A673 (cell line): ENCODE measurements around the gene TEX26. TPM values are rescaled to one million over a fixed set of nuclear protein-coding genes. Genes with fewer than 3 reads are reported as not detected.

ENCODE experiments used
- BruUV-seq: library from RNA; stranded (reverse); fragments of 400-500 nt; replicated peaks from 2 replicates; lab custom pipeline; 2021; lab: Mats Ljungman, UMichigan
- CTCF ChIA-PET: fragments of 300-600 bp; sonication (Branson Sonifier 250); formaldehyde crosslinking; loops from one replicate; lab custom pipeline; 2022; ENCODE audit warnings: antibody characterized with exemption; lab: Charles Lee
- POLR2A ChIA-PET: fragments of 300-600 bp; sonication (Branson Sonifier 250); formaldehyde crosslinking; loops from one replicate; lab custom pipeline; 2022; ENCODE audit warnings: antibody characterized with exemption; ENCODE audit not compliant: low non-redundant PET; lab: Charles Lee
- DNase-seq: peaks from one replicate; pipeline ENCODE4 v3.0.0-alpha.2; 2015; ENCODE audit warnings: low spot score
- H3K27ac ChIP-seq: fragments of 200-600 bp; sonication (generic); 2 replicates; pipeline ENCODE4 v1.5.1; 2016; ENCODE audit warnings: mixed run types, low read depth, mild to moderate bottlenecking, mixed read lengths, antibody characterized with exemption, low read length; ENCODE audit not compliant: poor library complexity, severe bottlenecking
- H3K27me3 ChIP-seq: fragments of 200-600 bp; sonication (generic); replicated peaks from 2 replicates; pipeline ENCODE4 v1.6.1; 2017; ENCODE audit warnings: mixed run types, low read depth, mild to moderate bottlenecking, mixed read lengths, antibody characterized with exemption, low read length; ENCODE audit not compliant: insufficient read depth, poor library complexity
- H3K36me3 ChIP-seq: fragments of 200-600 bp; sonication (generic); 2 replicates; pipeline ENCODE4 v1.6.1; 2016; ENCODE audit warnings: mixed run types, mild to moderate bottlenecking, mixed read lengths, antibody characterized with exemption, low read length; ENCODE audit not compliant: insufficient read depth, poor library complexity, severe bottlenecking
- H3K4me1 ChIP-seq: fragments of 200-600 bp; sonication (generic); 2 replicates; pipeline ENCODE4 v1.6.1; 2017; ENCODE audit warnings: mixed run types, mild to moderate bottlenecking, mixed read lengths, antibody characterized with exemption, low read length; ENCODE audit not compliant: insufficient read depth, poor library complexity, severe bottlenecking
- H3K4me3 ChIP-seq: fragments of 200-600 bp; sonication (generic); 2 replicates; pipeline ENCODE4 v1.5.1; 2016; ENCODE audit warnings: low read depth, mixed run types, mild to moderate bottlenecking, mixed read lengths, low read length; ENCODE audit not compliant: poor library complexity, severe bottlenecking
- H3K9me3 ChIP-seq: fragments of 200-600 bp; sonication (generic); 2 replicates; pipeline ENCODE4 v1.6.1; 2016; ENCODE audit warnings: mixed run types, low read depth, mild to moderate bottlenecking, mixed read lengths, antibody characterized with exemption, low read length; ENCODE audit not compliant: poor library complexity, severe bottlenecking
- CTCF ChIP-seq: fragments of 300-800, 200-600 bp; sonication (generic); conservative IDR thresholded peaks from 2 replicates; pipeline ENCODE4 v1.5.1; 2017; ENCODE audit warnings: low read depth, mild to moderate bottlenecking, antibody characterized with exemption, low read length, moderate library complexity, mixed read lengths
- EZH2 ChIP-seq: fragments of 200-600 bp; sonication (generic); IDR thresholded peaks from 2 replicates; pipeline ENCODE4 v1.6.1; 2017; ENCODE audit warnings: borderline replicate concordance, low read depth, mild to moderate bottlenecking, mixed read lengths, antibody characterized with exemption, low read length; ENCODE audit not compliant: poor library complexity, severe bottlenecking
- intact Hi-C: fragments of 100-400 bp; cut with micrococcal nuclease; formaldehyde crosslinking; loops from one replicate; pipeline ENCODE4 v1.10.0; 2022; ENCODE audit not compliant: unreplicated experiment
- total RNA-seq: library from RNA; stranded (reverse); gene quantifications from 2 replicates; pipeline ENCODE4 v1.2.3, GENCODE V29; 2021

TEX26 gene
- total RNA-seq, 1 experiment from 2014 or later = not detected

- ChIA-PET CTCF (no interaction called here), POLR2A (no interaction called here)
- BruUV-seq = no TSS peak
- no peaks in the 10 kb centered on the region for H3K9me3 ChIP-seq
- intact Hi-C loops = no loop called here
- DNase-seq = no peak
- H3K27ac ChIP-seq = no peak overlapping the region
- TF ChIP-seq EZH2 (no peak), CTCF (no peak)
- no peak overlapping the region for H3K4me3 ChIP-seq
- H3K36me3 ChIP-seq = no peaks in the 10 kb centered on the region
- H3K4me1 ChIP-seq = no peaks in the 10 kb centered on the region
- no peaks in the 10 kb centered on the region for H3K27me3 ChIP-seq
Observed at GRCh38 chr13:30974350-30974749, 41.9 kb downstream of the TEX26 start.

- no peak overlapping the region for H3K27ac ChIP-seq
- TF ChIP-seq EZH2 (no peak), CTCF (no peak)
- no peaks in the 10 kb centered on the region for H3K9me3 ChIP-seq
- POLR2A ChIA-PET = no interaction called here
- DNase-seq = no peak
- CTCF ChIA-PET = no interaction called here
- no TSS peak for BruUV-seq
- H3K36me3 ChIP-seq = no peaks in the 10 kb centered on the region
- intact Hi-C loops = no loop called here
- H3K4me3 ChIP-seq = no peak overlapping the region
- H3K4me1 ChIP-seq = no peaks in the 10 kb centered on the region
- H3K27me3 ChIP-seq = no peaks in the 10 kb centered on the region
Observed at GRCh38 chr13:30976025-30976424, 43.6 kb downstream of the TEX26 start.

- H3K9me3 ChIP-seq = no peaks in the 10 kb centered on the region
- intact Hi-C loops = no loop called here
- H3K27ac ChIP-seq = no peak overlapping the region
- H3K27me3 ChIP-seq = no peaks in the 10 kb centered on the region
- POLR2A ChIA-PET = interaction anchor here (0.8 kb wide), 1 partner anchor 32 kb away, joined by 3 read pairs; no protein-coding TSS in a partner anchor
- no TSS peak for BruUV-seq
- H3K36me3 ChIP-seq = no peaks in the 10 kb centered on the region
- DNase-seq = peak; percentile 78
- H3K4me1 ChIP-seq = no peaks in the 10 kb centered on the region
- no peak overlapping the region for H3K4me3 ChIP-seq
- TF ChIP-seq EZH2 (no peak), CTCF (peak; percentile 96)
- CTCF ChIA-PET = interaction anchor here (0.6 to 1.3 kb wide), 6 partner anchors 9 to 1455 kb away, joined by 3 to 9 read pairs (median 4); no protein-coding TSS in a partner anchor
Observed at GRCh38 chr13:30978981-30979956, 46.8 kb downstream of the TEX26 start.
